Upper lobe of right lung (tissue), 1 donor: ENCODE measurements around the gene CPN2. TPM values are rescaled to one million over a fixed set of nuclear protein-coding genes. Genes with fewer than 3 reads are reported as not detected.

Experiments
- ATAC-seq: fragments of 200-7000 bp; cut with Tn5 transposase; one replicate; pipeline ENCODE4 v1.9.1; 2020; ENCODE audit warnings: mild to moderate bottlenecking, moderate library complexity
- DNase-seq: peaks from one replicate; pipeline ENCODE4 v3.0.0-alpha.2; 2020
- H3K27ac ChIP-seq: fragments of 200-600 bp; one replicate; pipeline ENCODE4 v1.8.0; 2022
- H3K27me3 ChIP-seq: fragments of 200-600 bp; one replicate; pipeline ENCODE4 v1.8.0; 2022; ENCODE audit warnings: mild to moderate bottlenecking
- H3K36me3 ChIP-seq: fragments of 200-600 bp; one replicate; pipeline ENCODE4 v1.8.0; 2022
- H3K4me1 ChIP-seq: fragments of 200-600 bp; one replicate; pipeline ENCODE4 v1.8.0; 2022
- H3K4me3 ChIP-seq: fragments of 200-600 bp; one replicate; pipeline ENCODE4 v1.8.0; 2022; ENCODE audit warnings: mild to moderate bottlenecking
- H3K9me3 ChIP-seq: fragments of 200-600 bp; one replicate; pipeline ENCODE4 v1.8.0; 2022
- CTCF ChIP-seq: fragments of 200-600 bp; IDR thresholded peaks from one replicate; pipeline ENCODE4 v1.8.0; 2022; ENCODE audit warnings: antibody characterized with exemption
- intact Hi-C: fragments of 100-400 bp; cut with DNase I; formaldehyde crosslinking; loops from one replicate; pipeline ENCODE4 v1.11.0; 2022
- total RNA-seq: library from RNA; stranded (reverse); fragmentation: NEBNext Ultra II Directional; extraction: Animal tissue kit (Norgen Biotek cat#: 25700); gene quantifications from one replicate; pipeline ENCODE4 v1.2.1, GENCODE V29; 2021
- donor health status: DM: no; HTN: yes; CAD: no; lungs with severe emphysema.

CPN2 gene
- total RNA-seq, 1 donor from 2014 or later: not detected

GRCh38 chr3:194369522-194370279 is 18.6 kb upstream of the CPN2 start, which contains the start of gene LRRC15:
Gene LRRC15, minus strand, starts transcription at chr3:194369743. Its CDS starts 8,700 bp downstream, at chr3:194361043.
- no peaks in the 10 kb centered on the region for H3K4me1 ChIP-seq
- DNase-seq (no peak), ATAC-seq (peak; percentile 84)
- no peak within 1 kb of the TSS for H3K4me3 ChIP-seq
- no peaks in the 10 kb centered on the region for H3K9me3 ChIP-seq
- no peak within 1 kb of the TSS for H3K27ac ChIP-seq
- H3K27me3 ChIP-seq: peaks cover 9% of the 10 kb centered on the region
- intact Hi-C loops: no loop called here
- no peak for TF ChIP-seq CTCF
- no peaks in the 10 kb centered on the region for H3K36me3 ChIP-seq

- Histone ChIP-seq H3K4me1 (no peaks in the 10 kb centered on the region), H3K9me3 (no peaks in the 10 kb centered on the region), H3K4me3 (no peak overlapping the region), H3K27me3 (peaks cover 9% of the 10 kb centered on the region), H3K36me3 (no peaks in the 10 kb centered on the region), H3K27ac (no peak overlapping the region)
- no peak for TF ChIP-seq CTCF
- intact Hi-C loops: no loop called here
- ATAC-seq: no peak
- DNase-seq: no peak
Measured at GRCh38 chr3:194368918-194369317, 17.8 kb upstream of the CPN2 start.

GRCh38 chr3:194367992-194368841 is 17.1 kb upstream of the CPN2 start:
- Histone ChIP-seq H3K27me3 (peaks cover 9% of the 10 kb centered on the region), H3K9me3 (no peaks in the 10 kb centered on the region), H3K4me3 (no peak overlapping the region), H3K27ac (no peak overlapping the region), H3K4me1 (no peaks in the 10 kb centered on the region), H3K36me3 (no peaks in the 10 kb centered on the region)
- no peak for TF ChIP-seq CTCF
- intact Hi-C loops: no loop called here
- DNase-seq: no peak
- no peak for ATAC-seq

- no peak overlapping the region for H3K27ac ChIP-seq
- intact Hi-C loops: no loop called here
- no peak for TF ChIP-seq CTCF
- H3K4me1 ChIP-seq: no peaks in the 10 kb centered on the region
- DNase-seq (no peak), ATAC-seq (no peak)
- no peaks in the 10 kb centered on the region for H3K9me3 ChIP-seq
- H3K27me3 ChIP-seq: peaks cover 9% of the 10 kb centered on the region
- no peaks in the 10 kb centered on the region for H3K36me3 ChIP-seq
- H3K4me3 ChIP-seq: no peak overlapping the region
Measured at GRCh38 chr3:194365978-194366490, 14.9 kb upstream of the CPN2 start.

- Histone ChIP-seq H3K27ac (no peak overlapping the region), H3K4me1 (no peaks in the 10 kb centered on the region), H3K36me3 (no peaks in the 10 kb centered on the region), H3K27me3 (peaks cover 9% of the 10 kb centered on the region), H3K4me3 (no peak overlapping the region), H3K9me3 (no peaks in the 10 kb centered on the region)
- no peak for TF ChIP-seq CTCF
- intact Hi-C loops: no loop called here
- ATAC-seq (no peak), DNase-seq (no peak)
Measured at GRCh38 chr3:194365526-194365925, 14.4 kb upstream of the CPN2 start.
